ENCODE data around the gene GBX1.

Gene GBX1

DNA sequence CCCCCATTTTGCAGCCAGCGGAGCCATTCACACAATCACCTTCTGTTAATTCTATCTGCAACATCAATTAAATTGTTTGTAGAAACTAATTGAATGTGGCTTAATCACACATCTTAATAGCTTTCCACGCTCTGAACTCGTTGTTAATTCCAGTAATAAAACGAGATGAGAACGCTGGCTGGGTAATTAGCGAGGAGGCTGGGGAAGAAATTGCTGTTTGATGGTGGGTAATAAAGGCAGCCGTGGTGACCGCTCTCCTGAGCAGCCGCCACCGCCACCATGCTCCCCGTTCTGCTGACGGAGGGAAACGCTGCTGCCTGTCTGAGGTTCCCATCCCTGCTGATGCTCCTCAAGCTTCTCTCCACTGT lies 36.3 kb downstream of the GBX1 start:
- H3K4me3 ChIP-seq (ENCODE audit: low read depth, low read length), result no peak overlapping the region
- TF ChIP-seq, protein P1, sequence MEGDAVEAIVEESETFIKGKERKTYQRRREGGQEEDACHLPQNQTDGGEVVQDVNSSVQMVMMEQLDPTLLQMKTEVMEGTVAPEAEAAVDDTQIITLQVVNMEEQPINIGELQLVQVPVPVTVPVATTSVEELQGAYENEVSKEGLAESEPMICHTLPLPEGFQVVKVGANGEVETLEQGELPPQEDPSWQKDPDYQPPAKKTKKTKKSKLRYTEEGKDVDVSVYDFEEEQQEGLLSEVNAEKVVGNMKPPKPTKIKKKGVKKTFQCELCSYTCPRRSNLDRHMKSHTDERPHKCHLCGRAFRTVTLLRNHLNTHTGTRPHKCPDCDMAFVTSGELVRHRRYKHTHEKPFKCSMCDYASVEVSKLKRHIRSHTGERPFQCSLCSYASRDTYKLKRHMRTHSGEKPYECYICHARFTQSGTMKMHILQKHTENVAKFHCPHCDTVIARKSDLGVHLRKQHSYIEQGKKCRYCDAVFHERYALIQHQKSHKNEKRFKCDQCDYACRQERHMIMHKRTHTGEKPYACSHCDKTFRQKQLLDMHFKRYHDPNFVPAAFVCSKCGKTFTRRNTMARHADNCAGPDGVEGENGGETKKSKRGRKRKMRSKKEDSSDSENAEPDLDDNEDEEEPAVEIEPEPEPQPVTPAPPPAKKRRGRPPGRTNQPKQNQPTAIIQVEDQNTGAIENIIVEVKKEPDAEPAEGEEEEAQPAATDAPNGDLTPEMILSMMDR (IDR thresholded peaks at IDR 0.05; ENCODE audit: low read depth, low read length, missing control alignments), result no peak

DNA sequence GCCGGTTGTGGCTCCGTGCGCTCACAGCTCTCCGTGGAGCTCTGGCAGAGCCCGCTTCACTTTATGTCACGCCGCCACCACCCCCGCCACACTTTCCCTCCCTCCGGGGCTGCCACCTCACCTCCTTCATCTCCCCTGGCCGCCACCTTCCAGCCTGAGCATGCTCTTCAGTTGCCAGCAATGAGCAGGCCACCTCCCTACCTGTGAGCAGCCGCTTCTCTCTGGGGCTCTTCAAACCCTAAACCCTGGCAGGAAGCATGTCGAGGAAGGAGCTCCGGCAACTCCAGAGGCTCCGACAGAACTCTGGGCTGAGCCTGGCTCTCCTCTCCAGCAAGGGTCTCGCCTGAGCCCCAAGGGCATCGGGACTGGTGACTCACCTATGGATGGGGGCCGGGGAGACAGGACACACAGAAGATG lies 36.7 kb downstream of the GBX1 start:
- TF ChIP-seq, protein P1 (IDR thresholded peaks at IDR 0.05; ENCODE audit: low read depth, low read length, missing control alignments), result no peak
- H3K4me3 ChIP-seq (ENCODE audit: low read depth, low read length), result no peak overlapping the region
- no peak for DNase-seq (ENCODE audit: low read depth)

More for the DNA sequence above, 36.3 kb downstream of the GBX1 start:
- no peak for DNase-seq (ENCODE audit: low read depth)

- no peak for DNase-seq (ENCODE audit: low read depth)
- H3K4me3 ChIP-seq (ENCODE audit: low read depth, low read length), result no peak overlapping the region
- TF ChIP-seq, protein P1 (IDR thresholded peaks at IDR 0.05; ENCODE audit: low read depth, low read length, missing control alignments), result no peak
Measured at GRCh38 chr7:151129960-151130591, 37.4 kb downstream of the GBX1 start.

DNA sequence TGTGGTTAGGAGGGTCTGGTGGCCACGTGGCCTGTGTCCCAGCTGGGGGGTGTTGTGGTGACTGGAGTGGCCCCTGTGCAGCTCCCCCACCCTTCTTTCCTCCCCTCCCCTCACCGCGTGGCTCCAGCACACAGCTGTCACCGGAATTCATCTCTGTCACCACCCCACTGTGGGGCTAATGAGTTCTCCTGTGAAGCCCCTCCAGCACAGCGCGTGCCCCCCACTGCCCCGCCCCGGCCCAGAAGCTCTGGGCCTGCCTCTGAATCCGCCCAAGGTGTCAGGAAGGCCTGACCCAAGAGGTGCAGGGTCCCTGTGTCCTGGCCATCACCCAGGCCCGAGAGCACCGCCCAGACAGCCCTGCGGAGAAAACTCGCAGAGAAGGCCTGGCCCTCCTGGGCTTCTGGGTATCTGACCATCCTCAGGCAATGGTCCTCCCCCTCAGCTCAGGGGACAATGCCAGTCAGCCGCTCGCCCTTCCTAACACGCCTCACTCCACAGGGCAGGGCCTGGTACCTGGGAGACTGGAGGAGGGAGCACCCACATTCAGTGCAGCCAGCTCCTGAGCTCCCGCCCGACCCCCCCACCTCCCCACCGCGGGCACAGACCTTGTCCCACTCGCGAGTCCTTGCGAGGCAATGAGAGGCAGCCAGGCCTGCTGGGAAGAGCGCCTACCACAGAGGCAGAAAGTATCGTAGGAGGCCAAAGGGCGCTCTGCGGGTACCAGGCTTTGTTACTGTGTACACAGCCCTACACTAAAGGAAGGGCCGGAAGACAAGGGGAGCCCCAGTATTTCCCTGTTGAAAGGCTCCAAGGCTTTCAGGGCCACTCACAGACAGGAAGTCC lies 38.2 kb downstream of the GBX1 start:
- no peak for DNase-seq (ENCODE audit: low read depth)
- H3K4me3 ChIP-seq (ENCODE audit: low read depth, low read length), result no peak overlapping the region
- TF ChIP-seq, protein P1 (IDR thresholded peaks at IDR 0.05; ENCODE audit: low read depth, low read length, missing control alignments), result no peak

GRCh38 chr7:151128716-151129115 lies 38.8 kb downstream of the GBX1 start:
- DNase-seq (ENCODE audit: low read depth), result no peak
- H3K4me3 ChIP-seq (ENCODE audit: low read depth, low read length), result no peak overlapping the region
- TF ChIP-seq, protein P1 (IDR thresholded peaks at IDR 0.05; ENCODE audit: low read depth, low read length, missing control alignments), result no peak

DNA sequence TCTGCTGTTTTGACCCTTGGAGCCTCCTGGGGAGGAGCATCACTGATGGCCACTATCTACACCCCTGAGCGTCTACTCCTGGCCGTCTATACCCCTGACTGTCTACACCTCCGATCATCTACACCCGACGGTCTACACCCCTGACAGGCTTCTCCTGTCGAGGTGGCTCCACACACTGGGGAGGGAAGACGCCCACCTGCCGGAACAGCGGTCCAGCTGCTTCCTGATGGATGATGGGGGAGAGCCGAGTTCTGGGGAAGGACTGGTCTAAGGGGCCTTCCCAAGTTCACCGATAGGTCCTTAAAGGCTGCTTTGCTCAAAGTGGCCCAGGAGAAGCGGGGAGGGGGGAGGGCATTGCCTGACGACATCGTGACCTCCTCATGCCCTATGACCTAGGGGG lies 39.4 kb downstream of the GBX1 start:
- TF ChIP-seq, protein P1 (IDR thresholded peaks at IDR 0.05; ENCODE audit: low read depth, low read length, missing control alignments), result no peak
- DNase-seq (ENCODE audit: low read depth), result no peak
- no peak overlapping the region for H3K4me3 ChIP-seq (ENCODE audit: low read depth, low read length)

Data from GM12864 (cell line).